Measurements from ENCODE around the gene LMNA. TPM values are rescaled to one million over a fixed set of nuclear protein-coding genes. Genes with fewer than 3 reads are reported as not detected.

LMNA gene
- total RNA-seq, 1 experiment from 2014 or later, result 112 TPM

GRCh38 chr1:156128654-156129597 lies 14.4 kb downstream of the LMNA start:
- DNase-seq, result no peak
- Mint-ChIP-seq H3K27me3 (ENCODE audit: insufficient read depth, unreplicated experiment) (no peaks in the 10 kb centered on the region), H3K27ac (ENCODE audit: unreplicated experiment) (peak overlapping the region; percentile 92), H3K36me3 (ENCODE audit: insufficient read depth, unreplicated experiment) (peaks cover 48% of the 10 kb centered on the region), H3K4me3 (ENCODE audit: unreplicated experiment) (no peak overlapping the region), H3K4me1 (ENCODE audit: low read depth, unreplicated experiment) (peaks cover 43% of the 10 kb centered on the region), H3K9me3 (ENCODE audit: unreplicated experiment) (no peaks in the 10 kb centered on the region)
- H3K4me3 ChIP-seq (ENCODE audit: low read depth, low read length), result no peak overlapping the region
- H3K9me3 ChIP-seq, result no peaks in the 10 kb centered on the region
- H3K4me1 ChIP-seq, result peaks cover 58% of the 10 kb centered on the region
- intact Hi-C loops (cut with micrococcal nuclease; ENCODE audit: unreplicated experiment), result no loop called here
- no peaks in the 10 kb centered on the region for H3K27me3 ChIP-seq (replicated peaks; ENCODE audit: control insufficient read depth, insufficient read depth, low read length)
- no TSS peak for BruUV-seq (replicated peaks)
- ChIA-PET POLR2A (interaction anchor here (0.6 to 2.4 kb wide), 5 partner anchors 14 to 1129 kb away, joined by 4 to 16 read pairs (median 7); partner anchors contain the start of gene LMNA), CTCF (interaction anchor here (0.5 to 5.1 kb wide), 14 partner anchors 12 to 257 kb away, joined by 3 to 115 read pairs (median 5); partner anchors contain the start of genes ARHGEF2, LMNA, PMF1 and SLC25A44)
- peaks cover 2% of the 10 kb centered on the region; the same call in 1 of the 2 replicates for H3K36me3 ChIP-seq (ENCODE audit: control insufficient read depth, insufficient read depth, low read length)
- TF ChIP-seq CTCF (IDR thresholded peaks at IDR 0.05; ENCODE audit: insufficient read depth in 1 of 2, low read depth in 1 of 2, low read length in 1 of 2, severe bottlenecking in 1 of 2, unreplicated experiment in 1 of 2), result no peak

DNA sequence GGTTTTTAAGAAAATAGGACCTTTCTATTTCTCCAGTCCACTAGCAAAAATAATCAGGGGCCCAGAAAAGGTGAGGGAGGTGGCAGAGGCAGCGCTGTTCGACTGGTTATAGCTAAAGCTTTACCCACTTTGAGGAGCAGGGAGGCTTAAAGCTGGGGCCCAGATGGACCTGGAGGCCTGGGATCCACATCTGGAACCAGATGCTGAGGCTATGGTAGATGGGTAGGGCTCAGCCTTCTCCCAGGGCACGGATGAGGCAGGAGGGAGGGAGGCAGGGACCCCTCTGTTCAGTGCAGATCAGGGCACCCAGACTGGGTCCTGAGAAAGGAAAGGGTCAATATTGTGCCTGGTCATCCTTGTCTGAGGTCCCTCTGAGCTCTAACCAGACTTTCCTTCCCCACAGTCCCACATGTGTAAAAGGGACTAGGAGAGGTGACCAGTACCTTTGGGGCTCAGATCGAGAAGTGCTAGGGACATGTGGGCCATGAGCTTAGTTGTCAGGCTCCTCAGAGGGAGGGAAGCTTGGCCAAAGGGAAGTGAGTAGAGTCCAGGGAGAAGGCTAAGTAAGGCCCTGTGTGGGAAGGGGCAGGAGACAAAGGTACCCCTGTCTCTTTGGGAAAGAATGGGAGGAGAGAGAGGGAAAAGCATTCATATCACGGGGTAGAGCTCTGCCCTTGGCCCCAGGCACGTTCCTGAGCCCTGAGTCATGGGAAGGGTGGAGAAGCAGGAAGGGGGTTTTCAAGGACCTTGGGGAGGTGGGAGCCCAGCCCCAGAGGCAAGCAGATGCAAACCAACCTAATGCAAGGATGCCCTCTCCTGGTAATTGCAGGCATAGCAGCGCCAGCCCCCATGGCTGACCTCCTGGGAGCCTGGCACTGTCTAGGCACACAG lies 15.4 kb downstream of the LMNA start:
- H3K36me3 Mint-ChIP-seq (ENCODE audit: insufficient read depth, unreplicated experiment), result peaks cover 54% of the 10 kb centered on the region
- peak overlapping the region; percentile 0 for H3K4me3 Mint-ChIP-seq (ENCODE audit: unreplicated experiment)
- Histone ChIP-seq H3K9me3 (no peaks in the 10 kb centered on the region), H3K4me1 (peaks cover 48% of the 10 kb centered on the region), H3K4me3 (ENCODE audit: low read depth, low read length) (no peak overlapping the region), H3K36me3 (ENCODE audit: control insufficient read depth, insufficient read depth, low read length) (peaks cover 3% of the 10 kb centered on the region), H3K27me3 (replicated peaks; ENCODE audit: control insufficient read depth, insufficient read depth, low read length) (no peaks in the 10 kb centered on the region)
- no peaks in the 10 kb centered on the region for H3K9me3 Mint-ChIP-seq (ENCODE audit: unreplicated experiment)
- H3K4me1 Mint-ChIP-seq (ENCODE audit: low read depth, unreplicated experiment), result peaks cover 33% of the 10 kb centered on the region
- peak; percentile 92 to 97 for TF ChIP-seq CTCF (IDR thresholded peaks at IDR 0.05; ENCODE audit: insufficient read depth in 1 of 2, low read depth in 1 of 2, low read length in 1 of 2, severe bottlenecking in 1 of 2, unreplicated experiment in 1 of 2)
- DNase-seq, result peak; percentile 97 to 98
- H3K27ac Mint-ChIP-seq (ENCODE audit: unreplicated experiment), result peak overlapping the region; percentile 92
- intact Hi-C loops (cut with micrococcal nuclease; ENCODE audit: unreplicated experiment), result loop anchor here (1.0 kb wide), 5 partner anchors 30 to 192 kb away; no protein-coding TSS in a partner anchor
- ChIA-PET CTCF (interaction anchor here (0.6 to 5.1 kb wide), 20 partner anchors 13 to 153 kb away, joined by 3 to 115 read pairs (median 5); partner anchors contain the start of genes ARHGEF2, LMNA, PMF1 and SLC25A44), POLR2A (interaction anchor here (0.8 to 2.4 kb wide), 5 partner anchors 15 to 83 kb away, joined by 4 to 16 read pairs (median 6); partner anchors contain the start of genes LMNA, PMF1 and RAB25)
- TSS peak; percentile 97 for BruUV-seq (replicated peaks)
- no peaks in the 10 kb centered on the region for H3K27me3 Mint-ChIP-seq (ENCODE audit: insufficient read depth, unreplicated experiment)
